Hematopoietic multipotent progenitor cell treated with erythropoietin and hydrocortisone succinate and interleukin-3 and kit ligand, for 6 days (in vitro differentiated cells): ENCODE measurements around the gene ZNF701.
"Not testable (repeated sequence)": the region's sequence is repeated elsewhere in the genome, so short reads cannot be mapped to it uniquely, and the experiment has no call there.

ENCODE experiments used
- DNase-seq: peaks from one replicate; pipeline ENCODE4 v3.0.0-alpha.2; 2015

ZNF701 gene

GRCh38 chr19:52566588-52566987 is 3.5 kb upstream of the ZNF701 start:
- no peak for DNase-seq

GRCh38 chr19:52567921-52568320 is 2.2 kb upstream of the ZNF701 start:
- no peak for DNase-seq

- DNase-seq = not testable (repeated sequence)
Measured at GRCh38 chr19:52569638-52569999, 468 bp upstream of the ZNF701 start.

GRCh38 chr19:52584736-52585440 is 14.8 kb downstream of the ZNF701 start:
- no peak for DNase-seq

- DNase-seq = no peak
Measured at GRCh38 chr19:52585604-52586003, 15.5 kb downstream of the ZNF701 start.

- DNase-seq = no peak
Measured at GRCh38 chr19:52590728-52591127, 20.6 kb downstream of the ZNF701 start.

GRCh38 chr19:52592301-52592700 is 22.2 kb downstream of the ZNF701 start:
- no peak for DNase-seq

- not testable (repeated sequence) for DNase-seq
Measured at GRCh38 chr19:52593441-52593840, 23.4 kb downstream of the ZNF701 start.

GRCh38 chr19:52599241-52599640 is 29.2 kb downstream of the ZNF701 start:
- no peak for DNase-seq

- peak; percentile 31 for DNase-seq
Measured at GRCh38 chr19:52600639-52601024, 30.5 kb downstream of the ZNF701 start.

- DNase-seq = peak; percentile 95
Measured at GRCh38 chr19:52601025-52601973, 31.2 kb downstream of the ZNF701 start.

GRCh38 chr19:52601974-52602366 is 31.9 kb downstream of the ZNF701 start:
- peak; percentile 22 for DNase-seq

GRCh38 chr19:52602941-52603340 is 32.9 kb downstream of the ZNF701 start:
- no peak for DNase-seq

- no peak for DNase-seq
Measured at GRCh38 chr19:52603558-52604207, 33.6 kb downstream of the ZNF701 start.

- DNase-seq = no peak
Measured at GRCh38 chr19:52613299-52613906, 43.3 kb downstream of the ZNF701 start.

- DNase-seq = no peak
Measured at GRCh38 chr19:52621376-52621775, 51.3 kb downstream of the ZNF701 start.

GRCh38 chr19:52622261-52622660 is 52.2 kb downstream of the ZNF701 start:
- DNase-seq = no peak

GRCh38 chr19:52626915-52627314 is 56.8 kb downstream of the ZNF701 start:
- peak; percentile 71 for DNase-seq

- not testable (repeated sequence) for DNase-seq
Measured at GRCh38 chr19:52627441-52627840, 57.4 kb downstream of the ZNF701 start.

- DNase-seq = no peak
Measured at GRCh38 chr19:52635786-52636570, 65.9 kb downstream of the ZNF701 start.
